WTC11 (cell line): ENCODE results near the gene BACE2.

ENCODE experiments used
- E2F5 ChIP-seq: sonication (generic); formaldehyde crosslinking; IDR thresholded peaks from 2 replicates; pipeline ENCODE4 v1.8.1; 2022; ENCODE audit warnings: mild to moderate bottlenecking, moderate library complexity, missing genetic modification reagents
- ETV6 ChIP-seq: sonication (generic); formaldehyde crosslinking; IDR thresholded peaks from 2 replicates; pipeline ENCODE4 v1.8.1; 2022; ENCODE audit warnings: mild to moderate bottlenecking, missing genetic modification reagents
- GRHL2 ChIP-seq: fragments of 250-450 bp; sonication (Bioruptor Pico); IDR thresholded peaks from 2 replicates; pipeline ENCODE4 v1.8.0; 2022; ENCODE audit warnings: mild to moderate bottlenecking, moderate library complexity; ENCODE audit not compliant: insufficient replicate concordance, severe bottlenecking
- HMGXB4 ChIP-seq: sonication (generic); formaldehyde crosslinking; IDR thresholded peaks from 2 replicates; pipeline ENCODE4 v1.8.1; 2023; ENCODE audit warnings: mild to moderate bottlenecking, moderate library complexity, missing genetic modification reagents
- NFYB ChIP-seq: sonication (generic); formaldehyde crosslinking; conservative IDR thresholded peaks from 2 replicates; pipeline ENCODE4 v1.8.0; 2022; ENCODE audit warnings: low read depth, missing genetic modification reagents
- SMAD4 ChIP-seq: sonication (generic); formaldehyde crosslinking; IDR thresholded peaks from 2 replicates; pipeline ENCODE4 v1.8.0; 2022; ENCODE audit warnings: mild to moderate bottlenecking, missing genetic modification reagents
- STAT6 ChIP-seq: sonication (generic); formaldehyde crosslinking; conservative IDR thresholded peaks from 2 replicates; pipeline ENCODE4 v1.8.1; 2023; ENCODE audit warnings: mild to moderate bottlenecking, low read depth, missing genetic modification reagents, moderate library complexity
- ZNF121 ChIP-seq: sonication (generic); formaldehyde crosslinking; IDR thresholded peaks from 2 replicates; pipeline ENCODE4 v1.8.0; 2023; ENCODE audit warnings: missing genetic modification reagents
- ZNF512 ChIP-seq: sonication (generic); formaldehyde crosslinking; IDR thresholded peaks from 2 replicates; pipeline ENCODE4 v1.8.1; 2022; ENCODE audit warnings: missing genetic modification reagents, borderline replicate concordance
- TF ChIP-seq, protein P1 (sequence below): fragments of 200-600 bp; IDR thresholded peaks from 2 replicates; pipeline ENCODE4 v1.8.0; 2022; ENCODE audit warnings: antibody characterized with exemption

DNA sequence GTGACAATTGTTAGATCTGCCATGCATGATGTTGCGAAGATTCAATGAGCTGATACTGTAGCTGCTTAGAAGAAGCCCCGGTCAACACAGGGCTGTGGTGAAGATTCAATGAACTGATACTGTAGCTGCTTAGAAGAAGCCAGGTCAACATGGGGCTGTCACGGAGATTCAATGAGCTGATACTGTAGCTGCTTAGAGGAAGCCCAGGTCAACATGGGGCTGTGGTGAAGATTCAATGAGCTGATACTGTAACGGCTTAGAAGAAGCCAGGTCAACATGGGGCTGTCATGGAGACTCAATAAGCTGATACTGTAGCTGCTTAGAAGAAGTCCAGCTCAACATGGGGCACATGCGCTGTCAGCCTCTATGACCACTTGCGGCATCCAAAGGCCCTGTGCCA is 18.8 kb upstream of the BACE2 start:
- TF ChIP-seq, protein P1, sequence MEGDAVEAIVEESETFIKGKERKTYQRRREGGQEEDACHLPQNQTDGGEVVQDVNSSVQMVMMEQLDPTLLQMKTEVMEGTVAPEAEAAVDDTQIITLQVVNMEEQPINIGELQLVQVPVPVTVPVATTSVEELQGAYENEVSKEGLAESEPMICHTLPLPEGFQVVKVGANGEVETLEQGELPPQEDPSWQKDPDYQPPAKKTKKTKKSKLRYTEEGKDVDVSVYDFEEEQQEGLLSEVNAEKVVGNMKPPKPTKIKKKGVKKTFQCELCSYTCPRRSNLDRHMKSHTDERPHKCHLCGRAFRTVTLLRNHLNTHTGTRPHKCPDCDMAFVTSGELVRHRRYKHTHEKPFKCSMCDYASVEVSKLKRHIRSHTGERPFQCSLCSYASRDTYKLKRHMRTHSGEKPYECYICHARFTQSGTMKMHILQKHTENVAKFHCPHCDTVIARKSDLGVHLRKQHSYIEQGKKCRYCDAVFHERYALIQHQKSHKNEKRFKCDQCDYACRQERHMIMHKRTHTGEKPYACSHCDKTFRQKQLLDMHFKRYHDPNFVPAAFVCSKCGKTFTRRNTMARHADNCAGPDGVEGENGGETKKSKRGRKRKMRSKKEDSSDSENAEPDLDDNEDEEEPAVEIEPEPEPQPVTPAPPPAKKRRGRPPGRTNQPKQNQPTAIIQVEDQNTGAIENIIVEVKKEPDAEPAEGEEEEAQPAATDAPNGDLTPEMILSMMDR: no peak
- TF ChIP-seq E2F5 (CRISPR knock-in tag) (no peak), HMGXB4 (CRISPR knock-in tag) (no peak), ZNF121 (CRISPR knock-in tag) (no peak), GRHL2 (CRISPR knock-in tag) (no peak), ZNF512 (CRISPR knock-in tag) (no peak), ETV6 (CRISPR knock-in tag) (no peak), SMAD4 (CRISPR knock-in tag) (no peak), NFYB (CRISPR knock-in tag) (no peak), STAT6 (CRISPR knock-in tag) (no peak)
